ENCODE data around the gene ALX4.

ALX4 gene

DNA sequence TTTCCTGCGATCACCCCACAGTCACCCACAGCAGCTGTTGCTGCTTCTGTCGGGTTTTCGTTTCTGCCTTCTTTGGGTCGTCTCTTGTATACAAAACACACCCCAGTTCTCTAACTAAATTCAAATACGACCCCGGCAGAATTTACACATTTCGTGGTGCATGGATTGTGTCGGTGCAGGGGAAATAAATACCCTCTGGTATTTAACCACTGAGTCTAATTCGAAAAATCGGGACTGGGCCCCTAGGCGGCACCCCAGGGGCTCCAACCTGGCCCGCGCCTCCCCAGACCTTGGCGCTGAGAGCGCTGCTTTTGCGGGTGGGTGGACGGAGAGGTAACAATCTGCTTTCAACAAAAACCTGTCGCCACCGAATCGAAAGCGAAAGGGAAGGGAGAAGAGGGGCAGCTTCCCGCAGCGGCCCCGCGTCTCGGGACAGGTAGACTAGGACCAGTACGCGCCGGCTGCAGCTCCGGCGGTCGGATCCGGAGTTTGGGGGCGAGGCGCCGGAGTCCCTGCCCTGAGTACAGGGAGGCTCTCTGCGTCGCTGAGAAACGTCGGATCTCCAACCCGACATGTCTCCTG, 4.4 kb downstream of the ALX4 start:
- no peak overlapping the region for H2AFZ ChIP-seq (ENCODE audit: low read depth, low read length)
- H3K23ac ChIP-seq (ENCODE audit: low read length in 2 of 2): peak overlapping the region in 1 of 2 experiments; percentile 61
- H3K4me2 ChIP-seq (ENCODE audit: low read length, poor library complexity, severe bottlenecking): peak overlapping the region; percentile 67
- H3K27me3 ChIP-seq (ENCODE audit: control insufficient read depth in 1 of 2, insufficient read depth in 1 of 2, low read length in 2 of 2): peaks cover 89 to 95% of the 10 kb centered on the region in 2 experiments
- DNase-seq: peak; percentile 52
- H2BK120ac ChIP-seq (ENCODE audit: low read depth, low read length): no peak overlapping the region
- H3K4ac ChIP-seq (ENCODE audit: low read depth in 1 of 2, low read length in 2 of 2): no peak overlapping the region
- H2BK5ac ChIP-seq (ENCODE audit: low read depth, low read length, poor library complexity, severe bottlenecking): no peak overlapping the region
- H4K91ac ChIP-seq (ENCODE audit: low read length): no peak overlapping the region
- H3K4me3 ChIP-seq (ENCODE audit: insufficient read depth in 1 of 2, low read depth in 1 of 2, low read length in 2 of 2): peak overlapping the region; percentile 51 to 76
- no peak overlapping the region for H2BK12ac ChIP-seq (ENCODE audit: low read length in 2 of 2)
- H3K4me1 ChIP-seq (ENCODE audit: control insufficient read depth, insufficient read depth, low read depth, low read length): peaks cover 28% of the 10 kb centered on the region
- H2AK5ac ChIP-seq (ENCODE audit: low read length, severe bottlenecking): no peak overlapping the region
- WGBS: under 1% methylated on average over 39 of the region's 41 CpGs
- no peak overlapping the region for H3K27ac ChIP-seq (ENCODE audit: low read length, poor library complexity, severe bottlenecking)
- H3K14ac ChIP-seq (ENCODE audit: low read length in 2 of 2): no peak overlapping the region
- H3K18ac ChIP-seq (ENCODE audit: low read depth in 1 of 2, low read length in 2 of 2): no peak overlapping the region
- no peaks in the 10 kb centered on the region for H3K79me1 ChIP-seq (replicated peaks; ENCODE audit: low read length, poor library complexity, severe bottlenecking)
- no peaks in the 10 kb centered on the region for H3K36me3 ChIP-seq (ENCODE audit: control insufficient read depth in 1 of 2, insufficient read depth in 2 of 2, low read depth in 1 of 2, low read length in 2 of 2)
- H3K9me3 ChIP-seq (ENCODE audit: control insufficient read depth, low read length): no peaks in the 10 kb centered on the region
- no peak overlapping the region for H2BK15ac ChIP-seq (ENCODE audit: low read depth, poor library complexity, severe bottlenecking)
- no peak overlapping the region for H3K9ac ChIP-seq (ENCODE audit: low read length)
- no peak overlapping the region for H4K8ac ChIP-seq (ENCODE audit: low read length)

GRCh38 chr11:44305026-44305469, 4.9 kb downstream of the ALX4 start:
- Histone ChIP-seq H2BK120ac (ENCODE audit: low read depth, low read length) (no peak overlapping the region), H3K4me2 (ENCODE audit: low read length, poor library complexity, severe bottlenecking) (no peak overlapping the region), H3K18ac (ENCODE audit: low read depth in 1 of 2, low read length in 2 of 2) (no peak overlapping the region), H2BK15ac (ENCODE audit: low read depth, poor library complexity, severe bottlenecking) (no peak overlapping the region), H3K36me3 (ENCODE audit: control insufficient read depth in 1 of 2, insufficient read depth in 2 of 2, low read depth in 1 of 2, low read length in 2 of 2) (no peaks in the 10 kb centered on the region), H3K9ac (ENCODE audit: low read length) (no peak overlapping the region), H3K9me3 (ENCODE audit: control insufficient read depth, low read length) (no peaks in the 10 kb centered on the region), H2AFZ (ENCODE audit: low read depth, low read length) (no peak overlapping the region), H3K23ac (ENCODE audit: low read length in 2 of 2) (no peak overlapping the region), H2BK5ac (ENCODE audit: low read depth, low read length, poor library complexity, severe bottlenecking) (no peak overlapping the region), H3K27ac (ENCODE audit: low read length, poor library complexity, severe bottlenecking) (no peak overlapping the region), H3K27me3 (ENCODE audit: control insufficient read depth in 1 of 2, insufficient read depth in 1 of 2, low read length in 2 of 2) (peaks cover 89 to 95% of the 10 kb centered on the region in 2 experiments), H3K4ac (ENCODE audit: low read depth in 1 of 2, low read length in 2 of 2) (no peak overlapping the region), H3K79me1 (replicated peaks; ENCODE audit: low read length, poor library complexity, severe bottlenecking) (no peaks in the 10 kb centered on the region), H4K91ac (ENCODE audit: low read length) (no peak overlapping the region), H3K4me1 (ENCODE audit: control insufficient read depth, insufficient read depth, low read depth, low read length) (peaks cover 28% of the 10 kb centered on the region), H3K14ac (ENCODE audit: low read length in 2 of 2) (no peak overlapping the region), H4K8ac (ENCODE audit: low read length) (no peak overlapping the region), H2AK5ac (ENCODE audit: low read length, severe bottlenecking) (no peak overlapping the region), H2BK12ac (ENCODE audit: low read length in 2 of 2) (no peak overlapping the region), H3K4me3 (ENCODE audit: insufficient read depth in 1 of 2, low read depth in 1 of 2, low read length in 2 of 2) (no peak overlapping the region)
- WGBS: 11% methylated on average over 3 of the region's 10 CpGs
- no peak for DNase-seq

GRCh38 chr11:44304091-44305025, 5.6 kb downstream of the ALX4 start:
- H2BK15ac ChIP-seq (ENCODE audit: low read depth, poor library complexity, severe bottlenecking): no peak overlapping the region
- no peak overlapping the region for H2BK12ac ChIP-seq (ENCODE audit: low read length in 2 of 2)
- no peak overlapping the region for H3K4me3 ChIP-seq (ENCODE audit: insufficient read depth in 1 of 2, low read depth in 1 of 2, low read length in 2 of 2)
- no peak overlapping the region for H3K4ac ChIP-seq (ENCODE audit: low read depth in 1 of 2, low read length in 2 of 2)
- no peak overlapping the region for H3K14ac ChIP-seq (ENCODE audit: low read length in 2 of 2)
- H3K27ac ChIP-seq (ENCODE audit: low read length, poor library complexity, severe bottlenecking): no peak overlapping the region
- no peaks in the 10 kb centered on the region for H3K36me3 ChIP-seq (ENCODE audit: control insufficient read depth in 1 of 2, insufficient read depth in 2 of 2, low read depth in 1 of 2, low read length in 2 of 2)
- H3K79me1 ChIP-seq (replicated peaks; ENCODE audit: low read length, poor library complexity, severe bottlenecking): no peaks in the 10 kb centered on the region
- H3K9me3 ChIP-seq (ENCODE audit: control insufficient read depth, low read length): no peaks in the 10 kb centered on the region
- no peak overlapping the region for H2BK5ac ChIP-seq (ENCODE audit: low read depth, low read length, poor library complexity, severe bottlenecking)
- peaks cover 89 to 94% of the 10 kb centered on the region in 2 experiments for H3K27me3 ChIP-seq (ENCODE audit: control insufficient read depth in 1 of 2, insufficient read depth in 1 of 2, low read length in 2 of 2)
- H3K4me2 ChIP-seq (ENCODE audit: low read length, poor library complexity, severe bottlenecking): peak overlapping the region; percentile 55
- no peak overlapping the region for H3K18ac ChIP-seq (ENCODE audit: low read depth in 1 of 2, low read length in 2 of 2)
- H3K23ac ChIP-seq (ENCODE audit: low read length in 2 of 2): peak overlapping the region in 1 of 2 experiments; percentile 17
- no peak overlapping the region for H2AK5ac ChIP-seq (ENCODE audit: low read length, severe bottlenecking)
- H3K4me1 ChIP-seq (ENCODE audit: control insufficient read depth, insufficient read depth, low read depth, low read length): peaks cover 21% of the 10 kb centered on the region
- peak; percentile 34 for DNase-seq
- H3K9ac ChIP-seq (ENCODE audit: low read length): no peak overlapping the region
- WGBS: 3% methylated on average over 66 of the region's 71 CpGs
- H2AFZ ChIP-seq (ENCODE audit: low read depth, low read length): no peak overlapping the region
- no peak overlapping the region for H4K91ac ChIP-seq (ENCODE audit: low read length)
- no peak overlapping the region for H2BK120ac ChIP-seq (ENCODE audit: low read depth, low read length)
- H4K8ac ChIP-seq (ENCODE audit: low read length): no peak overlapping the region

DNA sequence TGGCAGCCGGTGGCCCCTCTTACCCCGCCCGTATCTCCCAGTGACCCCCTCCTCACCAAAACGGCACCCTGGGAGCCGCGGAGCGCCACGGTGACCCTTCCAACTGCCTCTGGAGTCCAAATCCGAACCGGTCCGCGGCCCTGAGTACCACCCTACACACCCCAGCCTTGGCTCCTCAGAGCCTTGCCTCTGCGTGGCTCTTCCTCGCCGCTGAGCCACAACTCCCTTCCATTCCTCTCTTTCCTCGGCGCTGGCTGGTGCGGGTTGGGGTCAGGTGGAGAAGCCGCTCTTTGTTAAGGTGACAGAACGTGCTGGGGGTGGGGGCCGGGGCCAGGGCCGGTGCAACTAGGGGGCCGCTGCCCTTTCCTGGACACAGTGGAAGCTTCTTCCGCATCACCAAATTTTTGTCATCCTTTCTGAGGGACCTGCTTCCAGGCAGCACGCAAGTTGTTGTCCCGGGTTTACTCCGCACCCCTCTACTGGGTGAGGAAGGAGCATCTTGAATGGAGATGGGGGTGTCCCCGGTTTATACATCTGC, 6.5 kb downstream of the ALX4 start:
- Histone ChIP-seq H3K9me3 (ENCODE audit: control insufficient read depth, low read length) (no peaks in the 10 kb centered on the region), H2AK5ac (ENCODE audit: low read length, severe bottlenecking) (no peak overlapping the region), H3K36me3 (ENCODE audit: control insufficient read depth in 1 of 2, insufficient read depth in 2 of 2, low read depth in 1 of 2, low read length in 2 of 2) (no peaks in the 10 kb centered on the region), H4K91ac (ENCODE audit: low read length) (no peak overlapping the region), H3K4me2 (ENCODE audit: low read length, poor library complexity, severe bottlenecking) (no peak overlapping the region), H3K4me1 (ENCODE audit: control insufficient read depth, insufficient read depth, low read depth, low read length) (peaks cover 18% of the 10 kb centered on the region), H3K23ac (ENCODE audit: low read length in 2 of 2) (no peak overlapping the region), H2BK15ac (ENCODE audit: low read depth, poor library complexity, severe bottlenecking) (no peak overlapping the region), H3K79me1 (replicated peaks; ENCODE audit: low read length, poor library complexity, severe bottlenecking) (no peaks in the 10 kb centered on the region), H2BK120ac (ENCODE audit: low read depth, low read length) (no peak overlapping the region), H3K14ac (ENCODE audit: low read length in 2 of 2) (no peak overlapping the region), H4K8ac (ENCODE audit: low read length) (no peak overlapping the region), H3K4me3 (ENCODE audit: insufficient read depth in 1 of 2, low read depth in 1 of 2, low read length in 2 of 2) (no peak overlapping the region), H2AFZ (ENCODE audit: low read depth, low read length) (no peak overlapping the region), H3K18ac (ENCODE audit: low read depth in 1 of 2, low read length in 2 of 2) (no peak overlapping the region), H2BK5ac (ENCODE audit: low read depth, low read length, poor library complexity, severe bottlenecking) (no peak overlapping the region), H3K27me3 (ENCODE audit: control insufficient read depth in 1 of 2, insufficient read depth in 1 of 2, low read length in 2 of 2) (peaks cover 86 to 89% of the 10 kb centered on the region in 2 experiments), H2BK12ac (ENCODE audit: low read length in 2 of 2) (no peak overlapping the region), H3K9ac (ENCODE audit: low read length) (no peak overlapping the region), H3K27ac (ENCODE audit: low read length, poor library complexity, severe bottlenecking) (no peak overlapping the region), H3K4ac (ENCODE audit: low read depth in 1 of 2, low read length in 2 of 2) (no peak overlapping the region)
- no peak for DNase-seq
- 22% methylated on average over 26 of the region's 28 CpGs for WGBS
